Measurements from ENCODE around the gene SERPINB5.

SERPINB5 gene

DNA sequence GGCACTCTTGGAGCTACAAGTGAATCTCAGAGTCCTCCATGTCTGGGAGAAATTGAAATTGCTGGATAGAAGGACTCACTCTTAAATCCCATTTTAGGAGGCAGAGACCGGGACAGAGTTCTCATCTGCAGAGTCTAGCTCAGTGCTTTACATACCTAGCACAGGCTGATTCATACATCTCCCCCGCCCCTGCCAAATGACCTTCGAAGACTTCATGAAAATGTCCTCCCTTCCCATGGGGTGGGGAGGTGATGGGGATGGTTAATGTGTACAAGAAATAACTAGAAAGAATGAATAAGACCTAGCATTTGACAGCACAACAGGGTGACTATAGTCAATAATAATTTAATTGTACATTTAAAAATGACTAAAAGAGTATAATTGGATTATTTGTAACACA is 8.2 kb upstream of the SERPINB5 start:
- no peak for DNase-seq (ENCODE audit: low read depth in 2 of 2)

GRCh38 chr18:63470751-63471150 is 6.0 kb upstream of the SERPINB5 start:
- no peak for DNase-seq (ENCODE audit: low read depth in 2 of 2)

- no peak for DNase-seq (ENCODE audit: low read depth in 2 of 2)
Measured at GRCh38 chr18:63472380-63472779, 4.4 kb upstream of the SERPINB5 start.

DNA sequence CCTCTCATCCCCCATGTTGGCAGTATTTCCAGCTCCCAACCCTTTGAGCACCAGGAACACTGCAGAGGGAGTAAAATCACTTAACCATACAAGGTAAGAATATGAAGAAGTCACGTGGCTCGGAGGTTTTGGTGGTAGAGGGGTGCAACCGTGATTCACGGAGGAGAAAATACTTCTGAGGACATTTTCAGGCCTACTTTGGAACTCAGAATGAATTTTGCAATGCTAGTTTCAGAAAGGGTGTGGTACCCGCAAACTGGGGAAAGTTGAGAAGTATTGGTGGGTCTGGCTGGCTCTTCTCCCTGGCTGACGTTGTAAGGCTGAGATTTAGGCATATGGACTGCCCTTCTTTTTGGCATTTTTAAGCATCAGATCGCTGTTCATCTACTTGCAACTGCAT is 442 bp downstream of the SERPINB5 start:
- no peak for DNase-seq (ENCODE audit: low read depth in 2 of 2)

DNA sequence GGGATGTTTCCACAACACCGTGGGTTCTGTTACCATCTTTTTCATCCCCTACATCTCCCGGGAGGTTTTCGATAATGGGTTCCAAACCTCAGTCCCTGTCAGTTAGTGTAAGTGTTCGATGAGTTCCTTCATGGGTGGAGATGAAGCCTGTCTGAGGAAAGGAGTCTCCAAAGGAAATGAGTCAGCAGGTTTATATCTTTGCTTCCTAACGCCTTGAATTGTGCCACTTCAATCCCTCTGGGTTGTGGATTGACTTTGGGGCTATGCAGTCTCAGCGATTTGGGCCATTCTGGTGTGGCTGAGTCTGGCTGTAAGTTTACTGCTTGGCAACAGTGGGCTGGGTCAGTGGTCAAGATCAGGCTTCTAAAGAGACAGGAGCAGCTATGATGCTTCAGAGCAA is 1.2 kb downstream of the SERPINB5 start:
- DNase-seq (ENCODE audit: low read depth in 2 of 2), result no peak

DNA sequence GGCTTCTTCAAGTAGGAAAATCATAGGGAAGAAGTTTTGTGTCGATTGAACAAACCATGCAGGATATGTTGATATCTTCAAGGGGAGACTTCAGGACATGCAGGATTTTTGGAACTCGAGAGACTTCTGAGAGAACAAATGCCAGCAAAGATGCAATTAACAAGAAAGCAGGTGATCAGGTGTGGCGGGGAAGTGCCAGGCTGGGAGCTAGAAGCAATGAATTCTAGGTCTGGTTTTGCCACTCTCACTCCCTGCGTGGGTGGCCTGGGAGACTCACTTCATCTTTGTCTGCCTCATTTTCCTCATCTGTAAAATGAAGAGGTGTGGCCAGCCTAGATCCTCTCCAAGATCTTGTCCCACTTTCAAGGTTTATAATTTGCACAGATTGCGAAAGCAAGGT is 3.1 kb downstream of the SERPINB5 start:
- DNase-seq (ENCODE audit: low read depth in 2 of 2), result no peak

GRCh38 chr18:63480476-63480875 is 3.7 kb downstream of the SERPINB5 start:
- no peak for DNase-seq (ENCODE audit: low read depth in 2 of 2)

- no peak for DNase-seq (ENCODE audit: low read depth in 2 of 2)
Measured at GRCh38 chr18:63480915-63481314, 4.2 kb downstream of the SERPINB5 start.

DNA sequence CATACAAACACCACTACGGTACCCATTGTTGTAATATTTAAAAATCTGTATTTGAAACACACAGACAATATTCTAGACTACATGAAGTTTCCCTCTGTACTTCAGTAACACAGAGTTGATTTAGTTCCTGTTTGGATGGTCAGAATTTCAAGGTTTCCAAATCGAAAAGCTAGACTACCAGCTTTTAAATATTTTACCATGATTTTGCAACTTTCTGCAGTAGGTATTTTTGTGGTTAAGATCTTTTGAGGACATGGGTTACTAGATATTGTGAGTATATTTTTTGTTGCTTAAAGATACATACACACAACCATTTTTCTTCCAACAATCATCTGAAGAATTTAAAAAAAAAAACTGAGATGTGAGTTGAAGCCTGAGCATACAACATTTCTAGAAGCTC is 10.9 kb downstream of the SERPINB5 start:
- no peak for DNase-seq (ENCODE audit: low read depth in 2 of 2)

GRCh38 chr18:63488160-63488559 is 11.4 kb downstream of the SERPINB5 start:
- no peak for DNase-seq (ENCODE audit: low read depth in 2 of 2)

GRCh38 chr18:63492851-63493250 is 16.1 kb downstream of the SERPINB5 start:
- DNase-seq (ENCODE audit: low read depth in 2 of 2), result no peak

DNA sequence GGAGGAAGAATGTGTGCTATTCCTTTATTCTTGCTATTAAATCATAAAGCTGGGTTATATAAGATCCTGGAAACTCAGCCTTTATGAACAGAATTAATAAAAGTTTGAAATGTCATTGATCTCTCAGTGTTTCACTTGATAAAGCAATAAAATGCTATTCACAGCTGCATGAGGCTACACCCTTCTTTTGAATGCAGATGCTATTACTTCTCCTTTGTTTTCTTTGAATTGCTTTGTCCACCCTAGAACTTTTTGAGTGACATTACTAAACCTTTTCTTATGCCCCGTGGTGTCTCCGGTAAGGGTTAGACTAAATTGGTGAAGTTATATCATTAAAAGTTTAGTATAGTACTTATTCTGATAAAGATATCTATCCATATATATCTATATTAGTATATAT is 18.9 kb downstream of the SERPINB5 start:
- no peak for DNase-seq (ENCODE audit: low read depth in 2 of 2)

GRCh38 chr18:63505566-63506335 is 29.0 kb downstream of the SERPINB5 start:
- DNase-seq (ENCODE audit: low read depth in 2 of 2), result no peak

- DNase-seq (ENCODE audit: low read depth in 2 of 2), result no peak
Measured at GRCh38 chr18:63506336-63506646, 29.5 kb downstream of the SERPINB5 start.

DNA sequence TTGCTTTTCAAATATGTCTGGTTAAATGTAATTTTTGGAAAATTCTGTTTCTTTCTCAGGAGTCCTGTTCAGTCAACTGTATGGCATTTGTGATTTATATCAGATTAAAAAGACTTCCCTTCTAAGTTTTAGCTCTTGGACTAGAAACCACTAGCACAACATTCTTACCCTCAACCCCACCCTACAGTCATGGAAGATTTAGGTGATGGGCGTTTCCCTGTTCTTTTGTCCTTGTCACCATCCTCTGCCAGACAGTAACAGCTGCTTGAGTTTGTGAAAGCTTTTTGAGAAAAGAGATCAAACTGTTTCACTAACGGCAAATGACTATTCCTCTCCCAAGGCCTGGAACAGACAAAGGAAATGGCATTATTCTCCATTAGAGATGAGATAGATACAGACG is 31.8 kb downstream of the SERPINB5 start:
- DNase-seq (ENCODE audit: low read depth in 2 of 2), result no peak

GRCh38 chr18:63511285-63511684 is 34.5 kb downstream of the SERPINB5 start:
- DNase-seq (ENCODE audit: low read depth in 2 of 2), result no peak

DNA sequence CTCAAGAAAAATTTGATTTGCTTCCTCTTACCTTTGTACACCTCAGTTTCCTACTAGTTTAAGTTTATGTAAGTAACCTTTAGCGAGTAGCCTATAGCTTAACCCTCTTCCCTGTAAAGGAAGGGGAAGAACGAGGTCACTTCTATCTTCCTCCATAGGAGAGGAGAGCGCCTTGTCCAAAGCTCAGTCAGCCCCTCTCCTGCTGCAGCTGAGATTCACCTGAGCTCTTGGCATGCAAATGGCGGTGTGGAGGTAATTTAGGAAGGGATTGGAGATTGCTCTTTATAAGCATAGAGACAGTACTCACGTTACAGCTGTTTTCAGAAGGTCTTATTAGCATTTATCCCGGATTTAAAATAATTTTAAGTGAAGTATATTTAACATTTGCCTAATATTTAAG is 37.6 kb downstream of the SERPINB5 start:
- DNase-seq (ENCODE audit: low read depth in 2 of 2), result no peak

DNA sequence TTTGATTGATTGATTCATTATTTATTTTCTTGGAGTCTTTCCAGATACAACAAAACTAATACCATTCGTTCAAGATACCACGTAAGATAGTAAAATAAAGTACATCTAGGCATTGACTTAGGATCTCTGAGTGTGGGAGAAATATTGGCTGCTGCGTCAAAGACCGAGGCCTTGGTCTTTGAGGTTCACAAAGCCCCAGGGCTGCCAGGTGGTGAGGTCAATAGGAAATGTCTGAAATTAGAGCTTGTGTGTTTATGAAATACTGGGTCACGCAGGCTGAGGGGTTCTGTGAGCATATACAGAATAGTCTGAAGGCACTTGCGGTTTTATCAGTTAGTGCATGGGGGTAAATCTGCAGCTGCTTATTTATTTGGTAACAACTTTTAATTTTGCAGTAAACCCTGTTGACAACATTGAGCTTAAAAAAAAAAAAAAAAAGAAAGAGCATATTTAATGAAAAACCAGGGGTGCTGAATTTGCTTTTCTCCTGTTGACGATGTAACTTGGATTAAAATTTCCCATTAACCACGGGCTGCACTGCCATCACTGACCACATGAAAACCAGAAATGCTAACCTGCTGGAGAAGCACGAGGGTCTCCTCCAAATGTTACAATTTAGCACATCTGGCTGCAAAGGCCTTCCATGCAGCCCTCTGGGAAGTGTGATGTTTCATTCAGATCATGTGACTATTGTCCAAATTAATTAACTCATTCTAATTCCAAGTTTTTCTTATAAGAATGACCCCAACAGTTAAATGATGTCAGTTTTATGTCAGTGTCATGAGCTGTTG is 38.3 kb downstream of the SERPINB5 start:
- DNase-seq (ENCODE audit: low read depth in 2 of 2), result no peak

DNA sequence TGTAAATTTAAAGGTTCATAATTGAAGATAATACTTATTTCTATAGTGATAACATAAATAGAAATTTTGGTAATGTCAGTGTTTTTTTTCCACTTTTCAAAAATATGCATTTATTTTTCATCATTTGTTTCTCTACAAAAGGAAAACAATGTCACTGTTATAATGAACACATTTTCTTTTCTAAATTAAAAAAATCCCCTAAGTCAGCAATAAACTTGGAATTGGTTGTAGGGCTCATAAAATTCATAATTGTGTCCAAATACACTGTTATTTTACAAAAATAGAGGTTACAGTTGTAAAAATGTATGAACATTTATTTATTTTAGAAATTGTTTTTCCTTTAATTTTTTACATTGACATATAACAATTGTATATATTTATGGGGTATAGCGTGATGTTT is 39.0 kb downstream of the SERPINB5 start:
- DNase-seq (ENCODE audit: low read depth in 2 of 2), result no peak

DNA sequence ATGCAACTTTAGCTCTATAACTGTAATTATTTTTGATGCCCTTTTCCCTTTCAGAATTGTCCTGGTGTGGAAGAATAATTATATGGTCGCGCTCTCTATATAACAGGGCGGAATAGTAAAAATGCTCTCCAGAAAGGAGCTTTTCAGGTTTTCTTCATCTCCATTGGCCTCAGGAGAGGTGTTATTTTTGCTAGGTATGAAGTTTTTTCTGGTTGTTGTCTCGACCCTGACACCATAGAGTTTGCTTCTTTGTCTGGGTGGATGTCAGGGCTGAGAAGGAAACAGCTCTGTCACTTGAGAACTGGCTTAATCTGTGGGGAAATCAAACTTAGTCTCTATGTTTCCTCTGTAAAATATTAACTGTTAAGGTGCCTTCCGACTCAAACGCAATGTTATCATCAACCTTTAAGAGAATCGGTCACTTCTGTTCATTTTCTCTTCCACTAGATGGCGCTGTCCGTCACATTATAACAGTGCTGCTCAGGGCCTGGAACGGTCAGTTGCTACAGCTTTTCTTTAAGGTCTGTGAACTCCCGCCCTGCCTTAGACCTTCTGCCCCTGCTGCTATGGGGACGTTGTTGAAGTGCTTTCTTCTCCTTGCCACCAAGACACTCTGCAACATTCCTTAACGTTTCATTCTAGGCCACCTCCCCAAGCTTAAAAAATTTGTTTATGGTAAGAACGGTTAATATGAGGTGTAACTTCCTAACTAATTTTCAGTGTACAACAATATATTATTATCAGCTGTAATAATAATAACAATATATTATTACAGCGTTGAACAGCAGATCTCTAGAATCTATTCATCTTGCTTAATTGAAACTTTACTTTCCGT is 41.6 kb downstream of the SERPINB5 start:
- DNase-seq (ENCODE audit: low read depth in 2 of 2), result peak in 1 of 2 donors; percentile 34

GRCh38 chr18:63520053-63520685 is 43.4 kb downstream of the SERPINB5 start:
- DNase-seq (ENCODE audit: low read depth in 2 of 2), result no peak

- DNase-seq (ENCODE audit: low read depth in 2 of 2), result no peak
Measured at GRCh38 chr18:63523660-63524059, 46.9 kb downstream of the SERPINB5 start.

Data from stimulated activated CD8-positive, alpha-beta memory T cell treated with anti-CD3 and anti-CD28 coated beads, Interleukin-7, amount 100 ng/mL, for 4 hours (primary cell).